RKO (cell line): ENCODE measurements around the gene LPXN.
"Not testable (repeated sequence)": the region's sequence is repeated elsewhere in the genome, so short reads cannot be mapped to it uniquely, and the experiment has no call there.

ENCODE experiments used
- DNase-seq: peaks from one replicate; pipeline ENCODE4 v3.0.0-alpha.2; 2016; ENCODE audit warnings: low spot score

The LPXN gene

GRCh38 chr11:58579192-58580129 lies 3.8 kb upstream of the LPXN start:
- DNase-seq = peak; percentile 92

GRCh38 chr11:58578635-58579191 lies 3.1 kb upstream of the LPXN start, which contains the start of gene ZFP91:
Gene ZFP91, plus strand, starts transcription at chr11:58579063. Its CDS starts 219 bp downstream, at chr11:58579282.
- peak; percentile 97 for DNase-seq

GRCh38 chr11:58578136-58578634 lies 2.5 kb upstream of the LPXN start:
- peak; percentile 99 for DNase-seq

- DNase-seq = peak; percentile 86
These were observed 2.0 kb upstream of the LPXN start for GRCh38 chr11:58577555-58578135.

- peak; percentile 79 for DNase-seq
These were observed 1.3 kb upstream of the LPXN start for GRCh38 chr11:58576887-58577471.

- peak; percentile 57 for DNase-seq
These were observed 775 bp downstream of the LPXN start for GRCh38 chr11:58574881-58575280.

GRCh38 chr11:58573451-58574104 lies 2.1 kb downstream of the LPXN start:
- peak; percentile 95 for DNase-seq

- not testable (repeated sequence) for DNase-seq
These were observed 2.8 kb downstream of the LPXN start for GRCh38 chr11:58572906-58573305.

- peak; percentile 70 for DNase-seq
These were observed 7.7 kb downstream of the LPXN start for GRCh38 chr11:58567889-58568512.

- DNase-seq = no peak
These were observed 11.4 kb downstream of the LPXN start for GRCh38 chr11:58564231-58564630.

GRCh38 chr11:58562375-58562800 lies 13.3 kb downstream of the LPXN start:
- no peak for DNase-seq

GRCh38 chr11:58561394-58562098 lies 14.1 kb downstream of the LPXN start:
- DNase-seq = no peak

GRCh38 chr11:58560842-58561241 lies 14.8 kb downstream of the LPXN start:
- no peak for DNase-seq

- no peak for DNase-seq
These were observed 26.0 kb downstream of the LPXN start for GRCh38 chr11:58549644-58550043.

- no peak for DNase-seq
These were observed 28.8 kb downstream of the LPXN start for GRCh38 chr11:58546841-58547240.

GRCh38 chr11:58531865-58532341 lies 43.8 kb downstream of the LPXN start:
- DNase-seq = no peak

- DNase-seq = no peak
These were observed 45.4 kb downstream of the LPXN start for GRCh38 chr11:58530236-58530635.

- DNase-seq = no peak
These were observed 48.2 kb downstream of the LPXN start for GRCh38 chr11:58527429-58527828.

GRCh38 chr11:58526721-58527120 lies 48.9 kb downstream of the LPXN start:
- DNase-seq = no peak

GRCh38 chr11:58525037-58525614 lies 50.5 kb downstream of the LPXN start:
- DNase-seq = no peak
